B cell (primary cell): ENCODE measurements around the gene CAMK2G. TPM values are rescaled to one million over a fixed set of nuclear protein-coding genes. Genes with fewer than 3 reads are reported as not detected.

Experiments
- ATAC-seq: fragments of 200-7000 bp; cut with Tn5 transposase; one replicate; pipeline ENCODE4 v1.10.0; 2021; ENCODE audit warnings: low read depth, mild to moderate bottlenecking, moderate number of reproducible peaks, moderate library complexity
- CTCF ChIA-PET: fragments of 350-600 bp; sonication (Branson Sonifier 250); formaldehyde crosslinking; loops from one replicate; lab custom pipeline; 2021; ENCODE audit warnings: antibody characterized with exemption, inconsistent platforms; lab: Charles Lee
- POLR2A ChIA-PET: fragments of 350-600 bp; sonication (Branson Sonifier 250); formaldehyde crosslinking; loops from one replicate; lab custom pipeline; 2021; ENCODE audit warnings: antibody characterized with exemption; lab: Charles Lee
- DNase-seq: peaks from one replicate; pipeline ENCODE4 v3.0.0; 2013
- H2AFZ ChIP-seq: 2 replicates; pipeline ENCODE4 v1.6.1; 2012; ENCODE audit warnings: mild to moderate bottlenecking, low read depth, low read length; ENCODE audit not compliant: insufficient read depth, poor library complexity, severe bottlenecking
- H3K27ac ChIP-seq, 2 donors: 1 replicate in 1 of 2; 2 replicates in 1 of 2; pipeline ENCODE4 v1.5.1; 2012 to 2013; ENCODE audit warnings: low read length in 2 of 2, mild to moderate bottlenecking in 2 of 2, moderate library complexity in 1 of 2
- H3K27me3 ChIP-seq, 4 experiments: fragments of 200-600 bp in 1 of 4; sonication (generic) in 1 of 4; replicated peaks in 1 of 4; 1 replicate in 2 of 4; 2 replicates in 2 of 4; pipeline versions ENCODE4 v1.6.1 to v1.7.0; 2013 to 2016; ENCODE audit warnings: low read length in 3 of 4, mild to moderate bottlenecking in 2 of 4, mixed read lengths in 1 of 4, moderate library complexity in 1 of 4; ENCODE audit not compliant: insufficient read depth in 4 of 4, control insufficient read depth in 3 of 4; ENCODE audit errors: control extremely low read depth in 1 of 4
- H3K36me3 ChIP-seq, 2 experiments: replicated peaks in 1 of 2; 1 replicate in 1 of 2; 2 replicates in 1 of 2; pipeline versions ENCODE4 v1.6.1 to v1.7.1; 2013; ENCODE audit warnings: low read length in 1 of 2; ENCODE audit not compliant: insufficient read depth in 2 of 2, control insufficient read depth in 1 of 2; ENCODE audit errors: control extremely low read depth in 1 of 2, extremely low read depth in 1 of 2
- H3K4me1 ChIP-seq, 2 donors: fragments of 200-600 bp in 1 of 2; sonication (generic) in 1 of 2; 1 replicate in 1 of 2; 2 replicates in 1 of 2; pipeline versions ENCODE4 v1.5.1 to v1.6.1; 2013 to 2017; ENCODE audit warnings: low read length in 2 of 2; ENCODE audit not compliant: control insufficient read depth in 2 of 2, insufficient read depth in 2 of 2
- H3K4me2 ChIP-seq: replicated peaks from 2 replicates; pipeline ENCODE3; 2012; ENCODE audit warnings: mild to moderate bottlenecking, low read depth, low read length; ENCODE audit not compliant: poor library complexity, severe bottlenecking
- H3K4me3 ChIP-seq, 5 experiments: fragments of 200-600 bp in 1 of 5; sonication (generic) in 1 of 5; 1 replicate in 3 of 5; 2 replicates in 2 of 5; pipeline versions ENCODE4 v1.5.1 to v1.7.0; 2011 to 2016; ENCODE audit warnings: low read length in 4 of 5, mild to moderate bottlenecking in 4 of 5, low read depth in 2 of 5, control low read depth in 1 of 5, moderate library complexity in 1 of 5; ENCODE audit not compliant: insufficient read depth in 1 of 5; ENCODE audit errors: control extremely low read depth in 1 of 5, extremely low read depth in 1 of 5
- H3K79me2 ChIP-seq: fragments of 200-600 bp; sonication (generic); one replicate; pipeline ENCODE4 v1.6.0; 2016; ENCODE audit warnings: low read length; ENCODE audit not compliant: control insufficient read depth, insufficient read depth
- H3K9ac ChIP-seq: fragments of 200-600 bp; sonication (generic); 2 replicates; pipeline ENCODE4 v1.6.1; 2017; ENCODE audit warnings: mild to moderate bottlenecking, low read length, moderate library complexity
- H3K9me3 ChIP-seq, 3 donors: one replicate each; pipeline versions ENCODE4 v1.6.1 to v1.7.1; 2013; ENCODE audit warnings: low read length in 2 of 3; ENCODE audit not compliant: control insufficient read depth in 2 of 3, insufficient read depth in 1 of 3; ENCODE audit errors: control extremely low read depth in 1 of 3
- H4K20me1 ChIP-seq: 2 replicates; pipeline ENCODE4 v1.6.0; 2012; ENCODE audit warnings: mild to moderate bottlenecking, low read length; ENCODE audit not compliant: insufficient read depth, control insufficient read depth, poor library complexity, severe bottlenecking
- H3K27ac Mint-ChIP-seq: one replicate; pipeline ENCODE4 v1.8.0; 2021; ENCODE audit warnings: mixed read lengths
- H3K27me3 Mint-ChIP-seq: one replicate; pipeline ENCODE4 v1.8.0; 2021; ENCODE audit warnings: mixed read lengths
- H3K4me1 Mint-ChIP-seq: one replicate; pipeline ENCODE4 v1.8.0; 2021; ENCODE audit warnings: mixed read lengths
- H3K4me3 Mint-ChIP-seq: one replicate; pipeline ENCODE4 v1.8.0; 2021; ENCODE audit warnings: mixed read lengths
- H3K9me3 Mint-ChIP-seq: one replicate; pipeline ENCODE4 v1.8.0; 2022; ENCODE audit warnings: mixed read lengths; ENCODE audit not compliant: insufficient read depth
- EZH2 ChIP-seq: IDR thresholded peaks from 2 replicates; pipeline ENCODE4 v1.6.1; 2012; ENCODE audit warnings: borderline replicate concordance, low read depth, mild to moderate bottlenecking, moderate library complexity, low read length; ENCODE audit not compliant: insufficient read depth, poor library complexity, severe bottlenecking
- WGBS: methylation state at CpG from one replicate; pipeline ENCODE4 v1.1.5; 2013; ENCODE audit warnings: missing lambda C conversion rate; ENCODE audit not compliant: insufficient coverage; 5-methylcytosine and 5-hydroxymethylcytosine counted together
- intact Hi-C: fragments of 100-400 bp; cut with micrococcal nuclease; formaldehyde crosslinking; loops from one replicate; pipeline ENCODE4 v1.10.0; 2022
- polyA plus RNA-seq: library from polyadenylated mRNA; depleted of rRNA; stranded (reverse); fragments of >200 nt; gene quantifications from 2 replicates; pipeline ENCODE4 v1.2.3, GENCODE V29; 2012
- total RNA-seq, 2 donors: library from RNA; stranded (reverse); fragments of 120-200 nt in 1 of 2; gene quantifications; 1 replicate in 1 of 2; 2 replicates in 1 of 2; pipeline versions ENCODE4 v1.2.3 to v1.2.4, GENCODE V29; 2013 to 2022
- TF ChIP-seq, protein P1 (sequence below): fragments of 200-600 bp; IDR thresholded peaks from one replicate; pipeline ENCODE4 v1.8.0; 2022; ENCODE audit warnings: antibody characterized with exemption, mild to moderate bottlenecking

CAMK2G gene
- total and polyA plus RNA-seq, 2 donors (not counting 1 experiment from before 2014, with no cell fraction given): 42.7 to 48.7 TPM

DNA sequence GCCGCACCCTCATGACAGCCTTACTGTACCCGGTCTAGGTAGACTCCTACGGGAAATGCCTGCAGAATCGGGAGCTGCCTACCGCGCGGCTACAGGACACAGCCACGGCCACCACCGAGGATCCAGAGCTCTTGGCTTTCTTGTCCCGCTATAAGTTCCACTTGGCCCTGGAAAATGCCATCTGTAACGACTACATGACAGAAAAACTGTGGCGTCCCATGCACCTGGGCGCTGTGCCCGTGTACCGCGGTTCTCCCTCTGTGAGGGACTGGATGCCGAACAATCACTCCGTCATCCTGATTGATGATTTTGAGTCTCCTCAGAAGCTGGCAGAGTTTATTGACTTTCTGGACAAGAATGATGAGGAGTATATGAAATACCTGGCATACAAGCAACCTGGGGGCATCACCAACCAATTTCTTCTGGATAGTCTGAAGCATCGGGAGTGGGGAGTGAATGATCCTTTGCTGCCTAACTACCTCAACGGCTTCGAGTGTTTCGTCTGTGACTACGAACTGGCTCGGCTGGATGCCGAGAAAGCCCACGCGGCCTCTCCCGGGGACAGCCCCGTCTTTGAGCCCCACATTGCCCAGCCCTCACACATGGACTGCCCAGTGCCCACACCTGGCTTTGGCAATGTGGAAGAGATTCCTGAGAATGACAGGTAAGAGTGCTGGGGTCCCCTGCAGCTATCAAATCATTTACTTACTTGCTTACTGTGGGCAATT lies 101.0 kb downstream of the CAMK2G start:
- peak overlapping the region; percentile 85 to 93 for H3K27ac ChIP-seq
- H3K79me2 ChIP-seq: peaks cover 49% of the 10 kb centered on the region
- peak overlapping the region; percentile 97 for H3K4me3 Mint-ChIP-seq
- H3K4me2 ChIP-seq: peak overlapping the region; percentile 84
- DNase-seq (no peak), ATAC-seq (no peak)
- peak overlapping the region; percentile 90 for H3K9ac ChIP-seq
- no peaks in the 10 kb centered on the region for H4K20me1 ChIP-seq
- H3K4me3 ChIP-seq: peak overlapping the region; percentile 66 to 94 (median 89)
- 10% methylated on average over 28 of the region's 29 CpGs for WGBS
- no peaks in the 10 kb centered on the region for H3K27me3 ChIP-seq
- peak overlapping the region; percentile 95 for H2AFZ ChIP-seq
- peaks cover 61% of the 10 kb centered on the region for H3K4me1 Mint-ChIP-seq
- no peak for TF ChIP-seq EZH2
- TF ChIP-seq, protein P1, sequence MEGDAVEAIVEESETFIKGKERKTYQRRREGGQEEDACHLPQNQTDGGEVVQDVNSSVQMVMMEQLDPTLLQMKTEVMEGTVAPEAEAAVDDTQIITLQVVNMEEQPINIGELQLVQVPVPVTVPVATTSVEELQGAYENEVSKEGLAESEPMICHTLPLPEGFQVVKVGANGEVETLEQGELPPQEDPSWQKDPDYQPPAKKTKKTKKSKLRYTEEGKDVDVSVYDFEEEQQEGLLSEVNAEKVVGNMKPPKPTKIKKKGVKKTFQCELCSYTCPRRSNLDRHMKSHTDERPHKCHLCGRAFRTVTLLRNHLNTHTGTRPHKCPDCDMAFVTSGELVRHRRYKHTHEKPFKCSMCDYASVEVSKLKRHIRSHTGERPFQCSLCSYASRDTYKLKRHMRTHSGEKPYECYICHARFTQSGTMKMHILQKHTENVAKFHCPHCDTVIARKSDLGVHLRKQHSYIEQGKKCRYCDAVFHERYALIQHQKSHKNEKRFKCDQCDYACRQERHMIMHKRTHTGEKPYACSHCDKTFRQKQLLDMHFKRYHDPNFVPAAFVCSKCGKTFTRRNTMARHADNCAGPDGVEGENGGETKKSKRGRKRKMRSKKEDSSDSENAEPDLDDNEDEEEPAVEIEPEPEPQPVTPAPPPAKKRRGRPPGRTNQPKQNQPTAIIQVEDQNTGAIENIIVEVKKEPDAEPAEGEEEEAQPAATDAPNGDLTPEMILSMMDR: no peak
- ChIA-PET POLR2A (interaction anchor here (1.0 to 2.7 kb wide), 9 partner anchors 8 to 106 kb away, joined by 3 to 24 read pairs (median 6); partner anchors contain the start of genes CHCHD1, SEC24C and ZSWIM8), CTCF (interaction anchor here (1.2 to 3.3 kb wide), 10 partner anchors 10 to 167 kb away, joined by 3 to 35 read pairs (median 4); partner anchors contain the start of genes CHCHD1 and ZSWIM8)
- peak overlapping the region; percentile 98 for H3K27ac Mint-ChIP-seq
- H3K36me3 ChIP-seq: peaks cover 2 to 47% of the 10 kb centered on the region in 2 experiments
- H3K27me3 Mint-ChIP-seq: no peaks in the 10 kb centered on the region
- H3K9me3 Mint-ChIP-seq: no peaks in the 10 kb centered on the region
- intact Hi-C loops: loop anchor here (2.0 to 5.0 kb wide), 3 partner anchors 105 to 224 kb away; partner anchors contain the start of gene VCL
- H3K4me1 ChIP-seq: peaks cover 30 to 45% of the 10 kb centered on the region in 2 donors
- no peaks in the 10 kb centered on the region for H3K9me3 ChIP-seq
